ENCODE measurements around the gene PIPOX.
A peak's percentile ranks its signal among the peaks of the same experiment; 100 is the strongest.

PIPOX gene

GRCh38 chr17:29019475-29020181 is 23.3 kb upstream of the PIPOX start:
- peak; percentile 35 for DNase-seq (ENCODE audit: low spot score)

- DNase-seq (ENCODE audit: low spot score): no peak
Measured at GRCh38 chr17:29020576-29020975, 22.4 kb upstream of the PIPOX start.

GRCh38 chr17:29021226-29021625 is 21.7 kb upstream of the PIPOX start:
- DNase-seq (ENCODE audit: low spot score): no peak

- no peak for DNase-seq (ENCODE audit: low spot score)
Measured at GRCh38 chr17:29022074-29022473, 20.9 kb upstream of the PIPOX start.

GRCh38 chr17:29024316-29024952 is 18.5 kb upstream of the PIPOX start:
- no peak for DNase-seq (ENCODE audit: low spot score)

GRCh38 chr17:29031488-29031887 is 11.5 kb upstream of the PIPOX start:
- no peak for DNase-seq (ENCODE audit: low spot score)

GRCh38 chr17:29032013-29032856 is 10.7 kb upstream of the PIPOX start:
- no peak for DNase-seq (ENCODE audit: low spot score)

GRCh38 chr17:29032857-29033197 is 10.1 kb upstream of the PIPOX start:
- DNase-seq (ENCODE audit: low spot score): no peak

GRCh38 chr17:29034510-29034909 is 8.4 kb upstream of the PIPOX start:
- no peak for DNase-seq (ENCODE audit: low spot score)

- DNase-seq (ENCODE audit: low spot score): no peak
Measured at GRCh38 chr17:29036584-29036983, 6.4 kb upstream of the PIPOX start.

- no peak for DNase-seq (ENCODE audit: low spot score)
Measured at GRCh38 chr17:29037739-29038084, 5.2 kb upstream of the PIPOX start.

- peak; percentile 59 for DNase-seq (ENCODE audit: low spot score)
Measured at GRCh38 chr17:29038085-29038795, 4.7 kb upstream of the PIPOX start.

GRCh38 chr17:29039764-29040598 is 3.0 kb upstream of the PIPOX start:
- no peak for DNase-seq (ENCODE audit: low spot score)

GRCh38 chr17:29041091-29041490 is 1.9 kb upstream of the PIPOX start:
- DNase-seq (ENCODE audit: low spot score): no peak

GRCh38 chr17:29041571-29041970 is 1.4 kb upstream of the PIPOX start:
- no peak for DNase-seq (ENCODE audit: low spot score)

- no peak for DNase-seq (ENCODE audit: low spot score)
Measured at GRCh38 chr17:29042026-29042678, 789 bp upstream of the PIPOX start.

GRCh38 chr17:29043539-29044145 is 701 bp downstream of the PIPOX start:
- DNase-seq (ENCODE audit: low spot score): no peak

- DNase-seq (ENCODE audit: low spot score): no peak
Measured at GRCh38 chr17:29045026-29045425, 2.1 kb downstream of the PIPOX start.

GRCh38 chr17:29045734-29046472 is 3.0 kb downstream of the PIPOX start:
- no peak for DNase-seq (ENCODE audit: low spot score)

GRCh38 chr17:29046473-29046839 is 3.5 kb downstream of the PIPOX start:
- no peak for DNase-seq (ENCODE audit: low spot score)
